ENCODE measurements around the gene CPED1.

DNA sequence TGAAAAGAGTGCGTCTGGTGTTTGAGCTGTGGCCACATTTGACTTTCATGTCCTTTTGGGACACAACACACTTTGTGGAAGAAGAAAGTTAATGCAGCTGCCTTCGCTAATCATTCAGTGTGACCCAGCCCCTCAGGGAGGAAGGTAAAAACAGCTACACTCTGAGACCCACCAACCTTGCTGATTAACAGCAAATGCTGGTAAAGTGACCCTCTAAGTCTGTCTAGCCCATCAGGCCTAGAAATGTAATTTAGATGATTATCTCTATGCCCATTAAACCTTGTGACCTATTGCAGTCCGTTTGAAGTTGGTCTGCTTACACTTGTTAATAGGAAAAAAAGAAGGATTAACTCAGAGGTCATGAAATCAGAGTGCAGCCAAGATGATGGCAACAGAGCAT is 178.4 kb downstream of the CPED1 start:
- TF ChIP-seq CTCF (IDR thresholded peaks at IDR 0.05) (no peak), POLR2AphosphoS5 (IDR thresholded peaks at IDR 0.05; ENCODE audit: low read depth, low read length) (no peak), SIN3A (IDR thresholded peaks at IDR 0.05; ENCODE audit: borderline replicate concordance, insufficient read depth, low read depth, low read length) (no peak), REST (IDR thresholded peaks at IDR 0.05; ENCODE audit: insufficient read depth in 1 of 2, low read depth in 2 of 2, low read length in 1 of 2) (no peak), TCF7L2 (IDR thresholded peaks at IDR 0.05; ENCODE audit: low read depth, low read length) (no peak)
